Hair follicular keratinocyte (primary cell): ENCODE measurements around the gene NSUN6. TPM values are rescaled to one million over a fixed set of nuclear protein-coding genes. Genes with fewer than 3 reads are reported as not detected.

Experiments
- total RNA-seq: library from RNA; depleted of rRNA; stranded (reverse); fragments of >200 nt; gene quantifications from 2 replicates; pipeline ENCODE4 v1.2.3, GENCODE V29; 2015

NSUN6 gene, protein sequence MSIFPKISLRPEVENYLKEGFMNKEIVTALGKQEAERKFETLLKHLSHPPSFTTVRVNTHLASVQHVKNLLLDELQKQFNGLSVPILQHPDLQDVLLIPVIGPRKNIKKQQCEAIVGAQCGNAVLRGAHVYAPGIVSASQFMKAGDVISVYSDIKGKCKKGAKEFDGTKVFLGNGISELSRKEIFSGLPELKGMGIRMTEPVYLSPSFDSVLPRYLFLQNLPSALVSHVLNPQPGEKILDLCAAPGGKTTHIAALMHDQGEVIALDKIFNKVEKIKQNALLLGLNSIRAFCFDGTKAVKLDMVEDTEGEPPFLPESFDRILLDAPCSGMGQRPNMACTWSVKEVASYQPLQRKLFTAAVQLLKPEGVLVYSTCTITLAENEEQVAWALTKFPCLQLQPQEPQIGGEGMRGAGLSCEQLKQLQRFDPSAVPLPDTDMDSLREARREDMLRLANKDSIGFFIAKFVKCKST
- total RNA-seq = 5.4 and 7.7 TPM in 2 replicates

DNA sequence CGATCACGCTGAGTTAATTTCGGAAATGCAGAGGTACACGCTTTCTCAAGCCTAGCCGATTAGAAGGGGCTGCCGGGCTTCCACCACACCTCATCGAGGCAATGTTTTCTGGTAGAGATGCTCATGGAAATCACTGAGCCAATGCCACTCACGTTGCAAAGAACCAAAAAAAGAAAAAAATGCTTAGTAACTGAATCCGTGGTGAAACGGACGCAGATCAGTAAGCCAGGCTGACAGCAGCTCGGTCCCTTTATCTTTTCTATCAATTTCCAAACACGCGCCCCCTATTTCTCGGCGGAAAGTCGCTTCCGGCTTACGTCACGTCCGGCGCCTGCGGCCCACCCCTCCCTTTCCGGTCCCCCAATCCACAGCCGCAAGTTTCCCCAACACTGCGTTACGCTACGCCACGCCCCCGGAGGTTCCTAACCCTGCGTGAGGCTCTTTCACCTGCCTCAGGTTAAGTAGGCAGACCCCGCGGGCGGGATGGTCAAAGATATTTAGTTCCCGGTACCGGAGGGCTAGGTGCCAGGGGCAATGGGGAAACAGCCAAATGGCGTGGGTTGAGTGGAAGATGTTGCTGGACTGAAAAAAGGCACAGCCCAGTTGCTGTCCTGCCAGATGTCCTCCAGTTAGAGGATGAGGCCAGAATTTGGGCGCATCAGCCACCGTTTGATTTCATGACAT is at the start of gene NSUN6:
NSUN6 (minus strand) TSS at position 264 of the 684 bp plus-strand sequence. CDS start 384 bp downstream, outside the sequence.

GRCh38 chr10:18659125-18659818 is 7.9 kb upstream of the NSUN6 start, which contains the start of gene ARL5B:
ARL5B (plus strand) TSS chr10:18659431; CDS start chr10:18659638, 207 bp downstream.

Other genes with a start within 250 kb of the NSUN6 start
- gene ARL5B, start 7.8 kb upstream of the NSUN6 start, total RNA-seq = 8.1 and 10.1 TPM in 2 replicates